Neuronal stem cell (in vitro differentiated cells): ENCODE results near the gene DOK1. TPM values are rescaled to one million over a fixed set of nuclear protein-coding genes. Genes with fewer than 3 reads are reported as not detected.

Source experiments
- DNase-seq: peaks from one replicate; pipeline ENCODE4 v3.0.0-alpha.2; 2013; ENCODE audit warnings: low spot score
- H2AFZ ChIP-seq: one replicate; pipeline ENCODE4 v1.6.1; 2013; ENCODE audit warnings: mild to moderate bottlenecking, low read length, inconsistent platforms
- H2AK5ac ChIP-seq: 2 replicates; pipeline ENCODE4 v1.6.1; 2013; ENCODE audit warnings: low read depth, mild to moderate bottlenecking, inconsistent platforms, low read length, moderate library complexity, mixed read lengths
- H2BK120ac ChIP-seq: 2 replicates; pipeline ENCODE4 v1.6.1; 2013; ENCODE audit warnings: low read depth, mild to moderate bottlenecking, inconsistent platforms, low read length, moderate library complexity, mixed read lengths
- H2BK12ac ChIP-seq: one replicate; pipeline ENCODE4 v1.6.1; 2013; ENCODE audit warnings: low read length, inconsistent platforms
- H2BK15ac ChIP-seq: 2 replicates; pipeline ENCODE4 v1.6.1; 2013; ENCODE audit warnings: mild to moderate bottlenecking, low read length, inconsistent platforms, mixed read lengths
- H2BK5ac ChIP-seq: one replicate; pipeline ENCODE4 v1.6.1; 2013; ENCODE audit warnings: inconsistent platforms, mild to moderate bottlenecking, low read length, moderate library complexity
- H3K14ac ChIP-seq: one replicate; pipeline ENCODE4 v1.6.1; 2013; ENCODE audit warnings: low read length, inconsistent platforms
- H3K18ac ChIP-seq: 2 replicates; pipeline ENCODE4 v1.6.1; 2013; ENCODE audit warnings: low read length, inconsistent platforms
- H3K23ac ChIP-seq: 2 replicates; pipeline ENCODE4 v1.6.1; 2013; ENCODE audit warnings: low read depth, mild to moderate bottlenecking, mixed read lengths, low read length, inconsistent platforms; ENCODE audit not compliant: poor library complexity
- H3K27ac ChIP-seq: replicated peaks from 3 replicates; pipeline ENCODE4 v1.5.1; 2013; ENCODE audit warnings: low read length, inconsistent platforms
- H3K27me3 ChIP-seq, 3 experiments: 2 replicates each; pipeline ENCODE4 v1.6.1; 2013; ENCODE audit warnings: low read length in 3 of 3, mild to moderate bottlenecking in 2 of 3, inconsistent platforms in 1 of 3, low read depth in 1 of 3, mixed read lengths in 1 of 3, moderate library complexity in 1 of 3; ENCODE audit not compliant: control insufficient read depth in 3 of 3, insufficient read depth in 3 of 3
- H3K36me3 ChIP-seq, 2 donors: replicated peaks in 1 of 2; 2 replicates each; pipeline ENCODE4 v1.6.1; 2013; ENCODE audit warnings: low read length in 2 of 2; ENCODE audit not compliant: control insufficient read depth in 2 of 2, insufficient read depth in 2 of 2
- H3K4ac ChIP-seq: 2 replicates; pipeline ENCODE4 v1.6.1; 2013; ENCODE audit warnings: inconsistent platforms, mild to moderate bottlenecking, low read length, moderate library complexity
- H3K4me1 ChIP-seq, 2 donors: 1 replicate in 1 of 2; 2 replicates in 1 of 2; pipeline ENCODE4 v1.6.1; 2013; ENCODE audit warnings: low read length in 2 of 2, low read depth in 1 of 2; ENCODE audit not compliant: control insufficient read depth in 2 of 2, insufficient read depth in 1 of 2
- H3K4me2 ChIP-seq: one replicate; pipeline ENCODE4 v1.6.1; 2013; ENCODE audit warnings: mild to moderate bottlenecking, low read length, inconsistent platforms; ENCODE audit not compliant: insufficient read depth, poor library complexity, severe bottlenecking
- H3K4me3 ChIP-seq, 2 donors: 2 replicates each; pipeline ENCODE4 v1.5.1; 2013; ENCODE audit warnings: low read length in 2 of 2, mild to moderate bottlenecking in 2 of 2, inconsistent platforms in 1 of 2, moderate library complexity in 1 of 2
- H3K79me1 ChIP-seq: one replicate; pipeline ENCODE4 v1.6.1; 2013; ENCODE audit warnings: low read depth, mild to moderate bottlenecking, inconsistent platforms, low read length, moderate library complexity
- H3K9ac ChIP-seq: one replicate; pipeline ENCODE4 v1.6.1; 2013; ENCODE audit warnings: mild to moderate bottlenecking, low read depth, low read length, inconsistent platforms; ENCODE audit not compliant: poor library complexity
- H3K9me3 ChIP-seq, 2 donors: replicated peaks in 1 of 2; 2 replicates each; pipeline versions ENCODE3 to v1.6.1; 2013; ENCODE audit warnings: low read length in 2 of 2, mild to moderate bottlenecking in 2 of 2, inconsistent platforms in 1 of 2, low read depth in 1 of 2, mixed read lengths in 1 of 2, moderate library complexity in 1 of 2; ENCODE audit not compliant: control insufficient read depth in 2 of 2, insufficient read depth in 1 of 2
- H4K8ac ChIP-seq: one replicate; pipeline ENCODE4 v1.6.1; 2013; ENCODE audit warnings: low read depth, mild to moderate bottlenecking, inconsistent platforms, low read length, moderate library complexity
- H4K91ac ChIP-seq: one replicate; pipeline ENCODE4 v1.6.1; 2013; ENCODE audit warnings: low read length, low read depth, mild to moderate bottlenecking, inconsistent platforms; ENCODE audit not compliant: poor library complexity
- WGBS, 2 donors: extraction: QIAGEN DNeasy Blood & Tissue Kit; methylation state at CpG; one replicate each; pipeline ENCODE4 v1.1.7; 2013; ENCODE audit warnings: missing lambda C conversion rate in 2 of 2, mixed read lengths in 1 of 2; ENCODE audit not compliant: insufficient read length in 2 of 2, insufficient replicate concordance in 1 of 2; ENCODE audit errors: extremely low coverage in 2 of 2; 5-methylcytosine and 5-hydroxymethylcytosine counted together
- polyA plus RNA-seq, 2 experiments: library from polyadenylated mRNA; stranded (reverse); fragments of 200-250 nt; gene quantifications; one replicate each; pipeline ENCODE4 v1.2.3, GENCODE V29; 2013

The DOK1 gene
- polyA plus RNA-seq (2013, experiment 1 of 2), result 11.5 TPM
- 11.2 TPM for polyA plus RNA-seq (2013, experiment 2 of 2)

- Histone ChIP-seq H3K14ac (peak within 1 kb of the TSS; percentile 75), H2AK5ac (peak within 1 kb of the TSS; percentile 30), H3K23ac (peak within 1 kb of the TSS; percentile 82), H2AFZ (peak within 1 kb of the TSS; percentile 99), H3K27ac (peak within 1 kb of the TSS; percentile 95), H2BK12ac (peak within 1 kb of the TSS; percentile 63), H3K4ac (no peak within 1 kb of the TSS), H3K27me3 (peaks cover 0 to 54% (median 4%) of the 10 kb centered on the region in 3 experiments), H3K4me3 (peak within 1 kb of the TSS; percentile 67 to 87), H4K8ac (no peak within 1 kb of the TSS), H2BK15ac (peak within 1 kb of the TSS; percentile 82), H3K9me3 (no peaks in the 10 kb centered on the region), H3K4me2 (peak within 1 kb of the TSS; percentile 97), H3K18ac (peak within 1 kb of the TSS; percentile 98), H4K91ac (no peak within 1 kb of the TSS), H2BK5ac (peak within 1 kb of the TSS; percentile 68), H3K36me3 (peaks cover 19 to 44% of the 10 kb centered on the region in 2 donors), H3K9ac (peak within 1 kb of the TSS; percentile 89), H2BK120ac (peak within 1 kb of the TSS; percentile 53), H3K4me1 (peaks cover 9 to 20% of the 10 kb centered on the region in 2 donors), H3K79me1 (peaks cover 6% of the 10 kb centered on the region)
- WGBS, 2 donors, result no CpG with 5 or more reads among the region's 73 CpGs
- peak; percentile 92 for DNase-seq
These were observed at the start of gene DOK1, which contains the start of gene LOXL3 for GRCh38 chr2:74553892-74554819. TSS of gene DOK1 (plus strand) at chr2:74554720. CDS start at chr2:74554755, 35 bp downstream. TSS of gene LOXL3 (minus strand) at chr2:74553942. CDS start at chr2:74552634, 1,308 bp downstream.

GRCh38 chr2:74505448-74506246 lies 48.9 kb upstream of the DOK1 start:
- Histone ChIP-seq H2BK5ac (no peak overlapping the region), H3K4me3 (no peak overlapping the region), H3K9me3 (peaks cover 0 to 4% of the 10 kb centered on the region in 2 donors), H3K9ac (no peak overlapping the region), H4K91ac (no peak overlapping the region), H2BK120ac (no peak overlapping the region), H3K4ac (no peak overlapping the region), H2BK15ac (no peak overlapping the region), H3K14ac (no peak overlapping the region), H3K79me1 (peaks cover 3% of the 10 kb centered on the region), H2BK12ac (no peak overlapping the region), H3K4me2 (no peak overlapping the region), H3K36me3 (peaks cover 6 to 22% of the 10 kb centered on the region in 2 donors), H3K27ac (no peak overlapping the region), H3K4me1 (peaks cover 11% of the 10 kb centered on the region in 2 donors), H2AFZ (no peak overlapping the region), H4K8ac (no peak overlapping the region), H3K18ac (no peak overlapping the region), H2AK5ac (no peak overlapping the region), H3K27me3 (peaks cover 29 to 78% (median 59%) of the 10 kb centered on the region in 3 experiments), H3K23ac (no peak overlapping the region)
- DNase-seq, result no peak
- no CpG with 5 or more reads among the region's 14 CpGs for WGBS, 2 donors

- Histone ChIP-seq H2AK5ac (peak within 1 kb of the TSS; percentile 53), H3K4me1 (peaks cover 7 to 9% of the 10 kb centered on the region in 2 donors), H3K14ac (peak within 1 kb of the TSS; percentile 100), H3K23ac (peak within 1 kb of the TSS; percentile 98), H2AFZ (peak within 1 kb of the TSS; percentile 99), H2BK120ac (peak within 1 kb of the TSS; percentile 70), H2BK15ac (peak within 1 kb of the TSS; percentile 77), H3K18ac (peak within 1 kb of the TSS; percentile 100), H4K91ac (no peak within 1 kb of the TSS), H3K27me3 (peaks cover 16 to 76% (median 59%) of the 10 kb centered on the region in 3 experiments), H3K9me3 (peaks cover 0 to 4% of the 10 kb centered on the region in 2 donors), H3K4ac (no peak within 1 kb of the TSS), H3K36me3 (peaks cover 6 to 22% of the 10 kb centered on the region in 2 donors), H3K4me3 (peak within 1 kb of the TSS; percentile 87 to 99), H3K79me1 (peaks cover 3% of the 10 kb centered on the region), H4K8ac (peak within 1 kb of the TSS; percentile 99), H2BK5ac (peak within 1 kb of the TSS; percentile 99), H3K9ac (peak within 1 kb of the TSS; percentile 100), H3K27ac (peak within 1 kb of the TSS; percentile 98), H3K4me2 (peak within 1 kb of the TSS; percentile 97), H2BK12ac (peak within 1 kb of the TSS; percentile 98)
- WGBS, 2 donors, result no CpG with 5 or more reads among the region's 56 CpGs
- DNase-seq, result peak; percentile 97
These were observed 47.2 kb upstream of the DOK1 start, which contains the start of gene PCGF1 for GRCh38 chr2:74507145-74507925. TSS of gene PCGF1 (minus strand) at chr2:74507695. CDS start at chr2:74507668, 27 bp downstream.
